ENCODE measurements around the gene PTPRD. TPM values are rescaled to one million over a fixed set of nuclear protein-coding genes. Genes with fewer than 3 reads are reported as not detected.
"Not testable (repeated sequence)": the region's sequence is repeated elsewhere in the genome, so short reads cannot be mapped to it uniquely, and the experiment has no call there.

The PTPRD gene
- total and polyA plus RNA-seq, 2 donors (not counting 1 experiment from before 2014, with no cell fraction given), result 0.35 to 4.8 TPM

GRCh38 chr9:9437641-9438040, 1175.2 kb downstream of the PTPRD start:
- H3K79me2 ChIP-seq (ENCODE audit: control insufficient read depth, insufficient read depth, low read length), result no peaks in the 10 kb centered on the region
- TF ChIP-seq, protein P1, sequence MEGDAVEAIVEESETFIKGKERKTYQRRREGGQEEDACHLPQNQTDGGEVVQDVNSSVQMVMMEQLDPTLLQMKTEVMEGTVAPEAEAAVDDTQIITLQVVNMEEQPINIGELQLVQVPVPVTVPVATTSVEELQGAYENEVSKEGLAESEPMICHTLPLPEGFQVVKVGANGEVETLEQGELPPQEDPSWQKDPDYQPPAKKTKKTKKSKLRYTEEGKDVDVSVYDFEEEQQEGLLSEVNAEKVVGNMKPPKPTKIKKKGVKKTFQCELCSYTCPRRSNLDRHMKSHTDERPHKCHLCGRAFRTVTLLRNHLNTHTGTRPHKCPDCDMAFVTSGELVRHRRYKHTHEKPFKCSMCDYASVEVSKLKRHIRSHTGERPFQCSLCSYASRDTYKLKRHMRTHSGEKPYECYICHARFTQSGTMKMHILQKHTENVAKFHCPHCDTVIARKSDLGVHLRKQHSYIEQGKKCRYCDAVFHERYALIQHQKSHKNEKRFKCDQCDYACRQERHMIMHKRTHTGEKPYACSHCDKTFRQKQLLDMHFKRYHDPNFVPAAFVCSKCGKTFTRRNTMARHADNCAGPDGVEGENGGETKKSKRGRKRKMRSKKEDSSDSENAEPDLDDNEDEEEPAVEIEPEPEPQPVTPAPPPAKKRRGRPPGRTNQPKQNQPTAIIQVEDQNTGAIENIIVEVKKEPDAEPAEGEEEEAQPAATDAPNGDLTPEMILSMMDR (conservative IDR thresholded peaks at IDR 0.05 in 1 of 2, IDR thresholded peaks at IDR 0.05 in 1 of 2; ENCODE audit: low read depth in 1 of 2, low read length in 2 of 2), result no peak
- H4K20me1 ChIP-seq (ENCODE audit: control insufficient read depth, extremely low read depth, insufficient read depth, low read length), result no peaks in the 10 kb centered on the region
- no peak overlapping the region for H3K4me2 ChIP-seq (ENCODE audit: extremely low read depth, insufficient read depth, low read length)
- no peaks in the 10 kb centered on the region for H3K9me3 ChIP-seq (ENCODE audit: control insufficient read depth, insufficient read depth, low read depth, low read length)
- H3K27ac ChIP-seq (ENCODE audit: insufficient read depth, low read length), result no peak overlapping the region
- H3K9ac ChIP-seq (ENCODE audit: insufficient read depth, low read length), result no peak overlapping the region
- H3K4me3 ChIP-seq (replicated peaks in 1 of 4; ENCODE audit: control extremely low read depth in 1 of 4, insufficient read depth in 1 of 4, low read depth in 3 of 4, low read length in 4 of 4), result no peak overlapping the region
- DNase-seq (ENCODE audit: low read depth in 2 of 2), result no peak
- no peak overlapping the region for H2AFZ ChIP-seq (ENCODE audit: low read length)
- no peaks in the 10 kb centered on the region for H3K27me3 ChIP-seq (ENCODE audit: control insufficient read depth, insufficient read depth, low read length)
- H3K4me1 ChIP-seq (ENCODE audit: control insufficient read depth, extremely low read depth, insufficient read depth, low read length), result no peaks in the 10 kb centered on the region
- no peaks in the 10 kb centered on the region for H3K36me3 ChIP-seq (ENCODE audit: control insufficient read depth, insufficient read depth, low read length)

GRCh38 chr9:9426454-9426853, 1186.3 kb downstream of the PTPRD start:
- not testable (repeated sequence) for H3K27ac ChIP-seq (ENCODE audit: insufficient read depth, low read length); H3K79me2 ChIP-seq (ENCODE audit: control insufficient read depth, insufficient read depth, low read length); H3K4me3 ChIP-seq (replicated peaks in 1 of 4; ENCODE audit: control extremely low read depth in 1 of 4, insufficient read depth in 1 of 4, low read depth in 3 of 4, low read length in 4 of 4); H3K9ac ChIP-seq (ENCODE audit: insufficient read depth, low read length); H3K36me3 ChIP-seq (ENCODE audit: control insufficient read depth, insufficient read depth, low read length); H3K4me2 ChIP-seq (ENCODE audit: extremely low read depth, insufficient read depth, low read length); H3K4me1 ChIP-seq (ENCODE audit: control insufficient read depth, extremely low read depth, insufficient read depth, low read length); DNase-seq (ENCODE audit: low read depth in 2 of 2); H4K20me1 ChIP-seq (ENCODE audit: control insufficient read depth, extremely low read depth, insufficient read depth, low read length); H3K9me3 ChIP-seq (ENCODE audit: control insufficient read depth, insufficient read depth, low read depth, low read length); H3K27me3 ChIP-seq (ENCODE audit: control insufficient read depth, insufficient read depth, low read length); H2AFZ ChIP-seq (ENCODE audit: low read length)

- Histone ChIP-seq H3K4me2 (ENCODE audit: extremely low read depth, insufficient read depth, low read length) (no peak overlapping the region), H3K36me3 (ENCODE audit: control insufficient read depth, insufficient read depth, low read length) (no peaks in the 10 kb centered on the region), H3K4me3 (replicated peaks in 1 of 4; ENCODE audit: control extremely low read depth in 1 of 4, insufficient read depth in 1 of 4, low read depth in 3 of 4, low read length in 4 of 4) (no peak overlapping the region), H4K20me1 (ENCODE audit: control insufficient read depth, extremely low read depth, insufficient read depth, low read length) (no peaks in the 10 kb centered on the region), H3K27ac (ENCODE audit: insufficient read depth, low read length) (no peak overlapping the region), H3K27me3 (ENCODE audit: control insufficient read depth, insufficient read depth, low read length) (no peaks in the 10 kb centered on the region), H3K9ac (ENCODE audit: insufficient read depth, low read length) (no peak overlapping the region), H2AFZ (ENCODE audit: low read length) (no peak overlapping the region), H3K9me3 (ENCODE audit: control insufficient read depth, insufficient read depth, low read depth, low read length) (no peaks in the 10 kb centered on the region), H3K79me2 (ENCODE audit: control insufficient read depth, insufficient read depth, low read length) (no peaks in the 10 kb centered on the region), H3K4me1 (ENCODE audit: control insufficient read depth, extremely low read depth, insufficient read depth, low read length) (no peaks in the 10 kb centered on the region)
- DNase-seq (ENCODE audit: low read depth in 2 of 2), result no peak
- no peak for TF ChIP-seq EZH2 (IDR thresholded peaks at IDR 0.05; ENCODE audit: low read length, missing control alignments)
- TF ChIP-seq, protein P1 (conservative IDR thresholded peaks at IDR 0.05 in 1 of 2, IDR thresholded peaks at IDR 0.05 in 1 of 2; ENCODE audit: low read depth in 1 of 2, low read length in 2 of 2), result no peak
Measured at GRCh38 chr9:9412241-9412640, 1200.6 kb downstream of the PTPRD start.

All from fibroblast of lung (primary cell).